ENCODE data around the gene GNA12. TPM values are rescaled to one million over a fixed set of nuclear protein-coding genes. Genes with fewer than 3 reads are reported as not detected.

Gene GNA12
- total and polyA plus RNA-seq, 10 of the 15 experiments (the other 5 are each of a cell fraction or from before 2014, with no cell fraction given) = 1.9 to 51.8 (median 12.6) TPM

GRCh38 chr7:2886900-2887299 is 42.8 kb upstream of the GNA12 start (continued):
- TF ChIP-seq, protein P1, sequence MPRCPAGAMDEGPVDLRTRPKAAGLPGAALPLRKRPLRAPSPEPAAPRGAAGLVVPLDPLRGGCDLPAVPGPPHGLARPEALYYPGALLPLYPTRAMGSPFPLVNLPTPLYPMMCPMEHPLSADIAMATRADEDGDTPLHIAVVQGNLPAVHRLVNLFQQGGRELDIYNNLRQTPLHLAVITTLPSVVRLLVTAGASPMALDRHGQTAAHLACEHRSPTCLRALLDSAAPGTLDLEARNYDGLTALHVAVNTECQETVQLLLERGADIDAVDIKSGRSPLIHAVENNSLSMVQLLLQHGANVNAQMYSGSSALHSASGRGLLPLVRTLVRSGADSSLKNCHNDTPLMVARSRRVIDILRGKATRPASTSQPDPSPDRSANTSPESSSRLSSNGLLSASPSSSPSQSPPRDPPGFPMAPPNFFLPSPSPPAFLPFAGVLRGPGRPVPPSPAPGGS (IDR thresholded peaks at IDR 0.05; ENCODE audit: borderline replicate concordance, insufficient read depth, low read depth, low read length, poor library complexity, severe bottlenecking) = no peak
- TF ChIP-seq CHD2 (IDR thresholded peaks at IDR 0.05; ENCODE audit: borderline replicate concordance, low read depth, low read length) (no peak), REST (IDR thresholded peaks at IDR 0.05; ENCODE audit: low read depth, low read length) (no peak), SUPT20H (IDR thresholded peaks at IDR 0.05; ENCODE audit: borderline replicate concordance, control insufficient read depth, low read depth, low read length) (no peak), HCFC1 (IDR thresholded peaks at IDR 0.05; ENCODE audit: low read length) (no peak), PAX8 (IDR thresholded peaks at IDR 0.05) (no peak), BHLHE40 (IDR thresholded peaks at IDR 0.05; ENCODE audit: borderline replicate concordance in 1 of 2, low read depth in 2 of 2, low read length in 1 of 2) (peak; percentile 96 to 98), MAX (IDR thresholded peaks at IDR 0.05; ENCODE audit: low read depth, low read length) (no peak), CUX1 (IDR thresholded peaks at IDR 0.05; ENCODE audit: insufficient replicate concordance, low read depth, low read length) (no peak), MTA2 (IDR thresholded peaks at IDR 0.05; ENCODE audit: low read depth) (no peak), GATAD2B (conservative IDR thresholded peaks at IDR 0.05; ENCODE audit: low read depth) (no peak), RCOR1 (conservative IDR thresholded peaks at IDR 0.05; ENCODE audit: low read depth, low read length) (no peak), TAF1 (IDR thresholded peaks at IDR 0.05; ENCODE audit: borderline replicate concordance, low read depth, low read length) (no peak), KAT2A (conservative IDR thresholded peaks at IDR 0.05; ENCODE audit: control insufficient read depth, low read depth, low read length) (no peak)
- TF ChIP-seq, protein P2, sequence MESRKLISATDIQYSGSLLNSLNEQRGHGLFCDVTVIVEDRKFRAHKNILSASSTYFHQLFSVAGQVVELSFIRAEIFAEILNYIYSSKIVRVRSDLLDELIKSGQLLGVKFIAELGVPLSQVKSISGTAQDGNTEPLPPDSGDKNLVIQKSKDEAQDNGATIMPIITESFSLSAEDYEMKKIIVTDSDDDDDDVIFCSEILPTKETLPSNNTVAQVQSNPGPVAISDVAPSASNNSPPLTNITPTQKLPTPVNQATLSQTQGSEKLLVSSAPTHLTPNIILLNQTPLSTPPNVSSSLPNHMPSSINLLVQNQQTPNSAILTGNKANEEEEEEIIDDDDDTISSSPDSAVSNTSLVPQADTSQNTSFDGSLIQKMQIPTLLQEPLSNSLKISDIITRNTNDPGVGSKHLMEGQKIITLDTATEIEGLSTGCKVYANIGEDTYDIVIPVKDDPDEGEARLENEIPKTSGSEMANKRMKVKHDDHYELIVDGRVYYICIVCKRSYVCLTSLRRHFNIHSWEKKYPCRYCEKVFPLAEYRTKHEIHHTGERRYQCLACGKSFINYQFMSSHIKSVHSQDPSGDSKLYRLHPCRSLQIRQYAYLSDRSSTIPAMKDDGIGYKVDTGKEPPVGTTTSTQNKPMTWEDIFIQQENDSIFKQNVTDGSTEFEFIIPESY (IDR thresholded peaks at IDR 0.05) = no peak
- TF ChIP-seq, protein P3, sequence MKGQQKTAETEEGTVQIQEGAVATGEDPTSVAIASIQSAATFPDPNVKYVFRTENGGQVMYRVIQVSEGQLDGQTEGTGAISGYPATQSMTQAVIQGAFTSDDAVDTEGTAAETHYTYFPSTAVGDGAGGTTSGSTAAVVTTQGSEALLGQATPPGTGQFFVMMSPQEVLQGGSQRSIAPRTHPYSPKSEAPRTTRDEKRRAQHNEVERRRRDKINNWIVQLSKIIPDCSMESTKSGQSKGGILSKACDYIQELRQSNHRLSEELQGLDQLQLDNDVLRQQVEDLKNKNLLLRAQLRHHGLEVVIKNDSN (IDR thresholded peaks at IDR 0.05; ENCODE audit: borderline replicate concordance, extremely low read length, insufficient read depth, low read depth, low read length) = no peak
